Measurements from ENCODE around the gene DAB2IP.

The DAB2IP gene

DNA sequence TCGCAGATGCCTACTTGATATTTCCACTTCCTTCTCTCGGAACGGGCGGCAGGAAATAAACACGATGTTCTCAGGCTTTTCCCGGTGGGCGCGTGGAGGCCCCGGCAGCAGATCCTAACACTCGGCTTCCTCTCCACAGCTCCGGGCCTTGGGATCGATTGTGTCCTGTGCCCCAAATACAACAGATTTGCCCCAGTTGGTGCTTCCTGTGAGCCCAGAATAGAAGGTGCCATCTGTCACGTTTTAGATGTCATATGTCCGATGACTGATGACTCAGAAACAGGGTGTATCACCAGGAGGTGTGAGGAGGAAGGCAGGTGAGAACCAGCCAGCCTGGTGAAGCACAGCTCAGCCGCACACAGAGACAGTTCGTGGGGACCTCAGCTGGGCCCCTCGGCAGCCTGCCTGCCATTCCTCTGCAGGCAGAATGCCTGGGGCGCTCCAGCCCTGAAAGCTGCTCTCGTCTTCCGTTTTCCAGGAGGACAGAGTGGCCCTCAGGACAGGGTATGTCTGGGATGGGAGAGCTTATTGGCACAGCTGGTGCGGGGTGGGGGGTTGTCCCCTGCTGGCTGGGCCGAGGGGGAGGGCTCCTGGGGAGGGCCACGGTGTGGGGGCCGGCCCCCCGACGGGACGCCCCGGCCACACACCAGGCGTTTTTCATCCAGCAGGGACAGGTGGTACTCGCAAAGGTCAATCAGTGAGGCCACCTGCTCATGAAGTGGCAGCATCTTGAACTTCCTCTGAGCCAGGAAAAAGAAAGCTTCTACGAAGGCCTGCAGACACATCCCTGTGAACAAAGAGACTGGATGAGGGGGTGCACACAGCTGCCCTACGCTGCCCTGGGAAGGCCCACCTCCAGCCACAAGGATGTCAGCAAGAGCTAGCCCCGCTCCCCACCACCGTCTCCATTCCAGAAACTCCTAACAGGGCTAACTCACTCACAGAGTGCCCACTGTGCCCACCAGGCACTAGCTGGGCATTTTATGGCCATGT is 171.0 kb downstream of the DAB2IP start:
- H2AFZ ChIP-seq (ENCODE audit: low read depth, low read length), result no peak overlapping the region
- H3K4me1 ChIP-seq (ENCODE audit: insufficient read depth, low read length), result peaks cover 29% of the 10 kb centered on the region
- H3K36me3 ChIP-seq (ENCODE audit: insufficient read depth, low read length), result no peaks in the 10 kb centered on the region
- H3K9me3 ChIP-seq (ENCODE audit: low read length), result no peaks in the 10 kb centered on the region
- no peaks in the 10 kb centered on the region for H3K27me3 ChIP-seq (ENCODE audit: insufficient read depth, low read length)
- H3K4me3 ChIP-seq (ENCODE audit: low read length), result no peak overlapping the region

DNA sequence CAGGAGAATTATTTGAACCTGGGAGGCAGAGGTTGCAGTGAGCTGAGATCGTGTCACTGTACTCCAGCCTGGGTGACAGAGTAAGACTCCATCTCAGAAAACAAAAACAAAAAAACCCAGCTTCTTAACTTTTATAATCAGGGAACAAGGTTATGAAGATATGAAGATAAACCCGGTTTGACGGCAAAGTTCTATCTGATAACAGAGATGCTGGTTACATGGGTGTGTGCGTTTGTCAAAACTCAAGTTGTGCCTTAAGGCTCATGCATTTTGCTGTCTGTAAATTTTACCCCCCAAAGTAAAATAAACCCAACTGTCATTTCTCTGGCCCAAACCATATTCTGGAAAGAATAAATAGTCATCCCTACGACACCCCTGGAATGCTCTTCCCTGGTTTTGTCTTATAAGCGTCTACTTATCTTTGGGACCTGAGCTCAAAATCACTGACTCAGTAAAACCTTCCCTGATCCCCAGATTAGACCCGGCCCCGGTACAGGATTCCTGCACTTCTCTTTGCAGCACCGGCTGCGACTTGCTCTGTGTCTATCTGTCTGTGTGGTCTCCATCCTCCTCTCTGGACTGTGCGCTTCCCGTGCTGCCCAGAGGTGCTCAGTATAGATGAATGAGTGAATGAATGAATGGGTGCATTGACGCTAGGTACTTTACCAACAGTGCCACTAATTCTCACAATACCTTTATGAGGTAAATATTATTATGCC is 172.2 kb downstream of the DAB2IP start:
- Histone ChIP-seq H3K4me1 (ENCODE audit: insufficient read depth, low read length) (peaks cover 26% of the 10 kb centered on the region), H3K36me3 (ENCODE audit: insufficient read depth, low read length) (no peaks in the 10 kb centered on the region), H2AFZ (ENCODE audit: low read depth, low read length) (no peak overlapping the region), H3K27me3 (ENCODE audit: insufficient read depth, low read length) (no peaks in the 10 kb centered on the region), H3K4me3 (ENCODE audit: low read length) (no peak overlapping the region), H3K9me3 (ENCODE audit: low read length) (no peaks in the 10 kb centered on the region)

DNA sequence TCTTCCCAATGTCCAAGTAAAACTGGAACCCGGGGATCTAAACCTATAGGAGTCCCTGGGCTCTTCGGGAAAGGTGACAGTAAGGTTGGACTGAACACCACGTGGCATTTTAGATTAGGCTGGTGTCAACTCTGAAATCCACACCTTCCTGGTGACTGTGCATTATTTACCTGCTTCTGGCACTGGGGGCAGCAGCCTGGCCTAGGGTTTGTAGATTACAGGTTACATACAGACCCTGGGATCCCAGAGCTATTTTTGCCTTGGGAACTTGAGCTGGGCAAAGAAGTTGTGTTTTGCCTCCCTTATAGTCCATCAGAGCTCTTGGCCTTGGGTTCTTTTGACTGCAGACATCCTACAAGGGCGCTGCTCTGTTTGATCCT is 173.2 kb downstream of the DAB2IP start:
- Histone ChIP-seq H3K27me3 (ENCODE audit: insufficient read depth, low read length) (no peaks in the 10 kb centered on the region), H3K36me3 (ENCODE audit: insufficient read depth, low read length) (no peaks in the 10 kb centered on the region), H3K4me1 (ENCODE audit: insufficient read depth, low read length) (peaks cover 16% of the 10 kb centered on the region), H2AFZ (ENCODE audit: low read depth, low read length) (no peak overlapping the region), H3K4me3 (ENCODE audit: low read length) (no peak overlapping the region), H3K9me3 (ENCODE audit: low read length) (no peaks in the 10 kb centered on the region)

DNA sequence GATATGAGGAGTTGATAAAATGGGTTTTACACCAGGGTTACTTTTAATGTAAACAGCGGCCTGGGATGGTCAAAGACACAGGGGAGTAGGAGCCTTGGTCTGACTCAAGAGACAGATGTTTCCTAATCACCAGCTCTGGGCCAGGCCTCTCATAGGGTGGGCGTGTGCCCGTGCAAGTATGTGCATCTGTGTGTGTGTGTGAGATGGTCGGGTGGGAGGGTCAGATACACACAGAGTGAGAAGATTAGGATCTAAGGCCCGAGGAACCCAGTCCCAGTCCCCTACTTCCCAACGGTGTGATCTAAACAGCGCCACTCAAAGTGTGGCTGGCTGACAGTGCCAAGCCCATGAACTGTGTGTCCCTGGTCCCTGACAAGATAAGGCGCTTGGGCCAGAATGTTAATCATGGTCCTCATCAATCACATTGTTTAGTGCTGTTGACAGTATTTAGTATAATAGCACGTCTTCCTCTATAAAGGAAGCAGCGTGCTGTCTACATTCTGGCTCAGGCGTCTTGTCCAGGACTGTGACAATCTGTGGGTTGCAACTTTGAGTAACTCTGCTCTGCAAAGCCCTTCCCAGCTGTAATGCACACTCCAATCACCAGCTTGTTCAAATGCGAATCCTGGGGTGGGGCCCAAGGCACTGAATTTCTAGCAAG is 173.7 kb downstream of the DAB2IP start:
- Histone ChIP-seq H3K4me3 (ENCODE audit: low read length) (no peak overlapping the region), H3K36me3 (ENCODE audit: insufficient read depth, low read length) (no peaks in the 10 kb centered on the region), H3K27me3 (ENCODE audit: insufficient read depth, low read length) (no peaks in the 10 kb centered on the region), H2AFZ (ENCODE audit: low read depth, low read length) (no peak overlapping the region), H3K9me3 (ENCODE audit: low read length) (no peaks in the 10 kb centered on the region), H3K4me1 (ENCODE audit: insufficient read depth, low read length) (peaks cover 12% of the 10 kb centered on the region)

DNA sequence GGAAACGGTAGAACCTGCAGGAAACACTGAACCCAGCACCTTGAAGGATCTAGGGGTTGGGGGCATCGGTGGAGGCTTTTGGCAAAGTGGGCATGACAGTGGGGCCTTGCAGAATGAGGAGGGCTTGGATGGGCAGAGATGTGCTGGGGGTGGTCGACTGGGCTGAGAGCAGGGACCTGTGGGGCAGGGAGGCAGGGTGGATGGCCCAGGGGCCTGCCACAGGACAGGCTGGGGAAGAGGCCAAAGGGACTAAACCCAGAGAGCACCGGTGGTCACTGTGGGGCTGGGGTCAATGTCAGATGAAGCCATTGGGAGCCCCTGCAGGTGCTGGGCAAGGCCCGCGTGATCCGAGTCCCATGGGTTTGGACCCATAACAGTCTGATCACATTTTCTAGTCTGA is 175.3 kb downstream of the DAB2IP start:
- no peaks in the 10 kb centered on the region for H3K9me3 ChIP-seq (ENCODE audit: low read length)
- peaks cover 3% of the 10 kb centered on the region for H3K4me1 ChIP-seq (ENCODE audit: insufficient read depth, low read length)
- H3K36me3 ChIP-seq (ENCODE audit: insufficient read depth, low read length), result no peaks in the 10 kb centered on the region
- no peak overlapping the region for H2AFZ ChIP-seq (ENCODE audit: low read depth, low read length)
- H3K4me3 ChIP-seq (ENCODE audit: low read length), result no peak overlapping the region
- no peaks in the 10 kb centered on the region for H3K27me3 ChIP-seq (ENCODE audit: insufficient read depth, low read length)

DNA sequence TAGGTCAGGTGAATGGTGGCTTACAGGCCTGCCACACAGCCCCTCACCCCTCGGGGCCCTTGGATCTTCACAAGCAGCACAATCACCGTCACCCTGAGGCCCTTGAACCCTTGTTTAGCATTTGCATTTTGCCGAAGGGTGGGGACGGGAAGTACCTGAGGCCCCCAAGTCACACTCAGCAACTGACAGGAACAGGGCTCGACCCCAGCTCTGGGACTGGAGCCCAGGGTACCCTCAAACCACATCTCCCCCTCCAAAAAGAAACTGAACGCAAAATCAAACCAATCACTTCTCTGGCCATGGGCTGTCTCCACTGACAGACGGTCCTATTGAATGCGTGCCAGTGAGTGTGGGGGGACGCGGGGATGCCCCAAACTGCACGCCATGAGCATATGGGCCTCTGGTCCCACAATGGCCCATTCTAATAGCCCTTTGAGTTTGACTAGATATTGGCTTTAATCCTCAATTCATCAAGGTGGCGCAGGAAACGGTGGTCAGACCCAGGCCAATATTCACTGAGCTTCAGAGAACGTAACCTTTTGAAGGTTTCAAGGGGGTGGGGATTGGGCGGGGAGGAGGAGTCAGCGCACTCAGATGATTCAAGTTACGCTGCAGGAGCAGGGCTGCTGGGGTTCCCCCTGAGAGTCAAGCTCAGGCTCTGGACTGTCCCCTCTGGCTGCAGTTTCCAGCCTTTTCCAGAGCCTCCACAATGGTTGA is 176.0 kb downstream of the DAB2IP start:
- Histone ChIP-seq H3K4me1 (ENCODE audit: insufficient read depth, low read length) (peaks cover 3% of the 10 kb centered on the region), H2AFZ (ENCODE audit: low read depth, low read length) (no peak overlapping the region), H3K27me3 (ENCODE audit: insufficient read depth, low read length) (no peaks in the 10 kb centered on the region), H3K4me3 (ENCODE audit: low read length) (no peak overlapping the region), H3K36me3 (ENCODE audit: insufficient read depth, low read length) (no peaks in the 10 kb centered on the region), H3K9me3 (ENCODE audit: low read length) (no peaks in the 10 kb centered on the region)

DNA sequence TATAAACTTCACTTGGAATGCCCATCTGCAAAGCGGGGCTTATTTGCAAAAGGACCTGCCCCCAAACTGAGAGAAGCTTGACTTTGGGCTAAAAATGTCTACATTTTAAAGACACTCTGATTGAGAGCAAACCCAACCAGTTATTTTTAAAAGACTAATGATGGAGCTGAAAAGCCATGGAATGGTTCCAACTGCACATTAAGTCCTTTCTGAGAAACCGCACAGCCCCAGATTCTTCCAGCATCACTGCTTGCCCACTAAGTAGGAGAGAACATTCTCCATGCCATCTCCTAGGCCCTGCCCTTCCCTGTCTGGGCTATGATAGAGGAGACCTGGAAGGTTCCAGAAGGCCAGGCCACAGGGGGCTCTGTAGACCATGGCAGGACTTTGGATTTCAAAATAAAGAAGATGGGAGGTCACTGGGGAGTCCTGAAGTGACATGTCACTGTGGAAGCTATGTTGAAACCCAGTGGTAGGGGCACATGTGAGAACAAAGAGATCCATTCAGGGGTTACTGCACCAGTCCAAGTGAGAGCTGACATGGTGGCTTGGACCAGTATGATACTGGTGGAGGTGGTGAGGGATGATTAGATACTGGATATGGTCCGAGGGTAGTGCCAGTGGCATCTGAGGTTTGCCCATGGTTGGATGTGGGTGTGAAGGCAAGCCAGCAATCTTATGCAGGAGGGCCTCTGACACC is 179.2 kb downstream of the DAB2IP start:
- Histone ChIP-seq H2AFZ (ENCODE audit: low read depth, low read length) (no peak overlapping the region), H3K36me3 (ENCODE audit: insufficient read depth, low read length) (no peaks in the 10 kb centered on the region), H3K9me3 (ENCODE audit: low read length) (no peaks in the 10 kb centered on the region), H3K4me1 (ENCODE audit: insufficient read depth, low read length) (peaks cover 3% of the 10 kb centered on the region), H3K4me3 (ENCODE audit: low read length) (no peak overlapping the region), H3K27me3 (ENCODE audit: insufficient read depth, low read length) (no peaks in the 10 kb centered on the region)

DNA sequence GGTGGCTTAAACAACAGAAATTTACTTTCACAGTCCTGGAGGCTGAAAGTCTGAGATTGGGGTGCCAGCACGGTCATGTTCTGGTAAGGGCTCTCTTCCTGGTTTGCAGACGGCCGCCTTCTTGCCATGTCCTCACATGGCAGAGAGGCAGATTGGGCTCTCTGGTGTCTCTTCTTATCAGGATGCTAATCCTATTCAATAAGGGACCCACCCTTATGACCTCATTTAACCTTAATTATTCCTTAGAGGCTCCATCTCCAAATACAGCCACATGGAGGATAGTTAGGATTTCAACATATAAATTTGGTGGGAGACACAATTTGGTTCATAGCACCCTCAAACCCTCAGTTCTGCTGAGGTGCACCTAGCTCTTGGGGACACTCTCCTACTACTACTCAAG is 180.4 kb downstream of the DAB2IP start:
- Histone ChIP-seq H3K9me3 (ENCODE audit: low read length) (no peaks in the 10 kb centered on the region), H3K4me3 (ENCODE audit: low read length) (no peak overlapping the region), H3K4me1 (ENCODE audit: insufficient read depth, low read length) (peaks cover 3% of the 10 kb centered on the region), H3K27me3 (ENCODE audit: insufficient read depth, low read length) (peaks cover 7% of the 10 kb centered on the region), H2AFZ (ENCODE audit: low read depth, low read length) (no peak overlapping the region), H3K36me3 (ENCODE audit: insufficient read depth, low read length) (no peaks in the 10 kb centered on the region)

DNA sequence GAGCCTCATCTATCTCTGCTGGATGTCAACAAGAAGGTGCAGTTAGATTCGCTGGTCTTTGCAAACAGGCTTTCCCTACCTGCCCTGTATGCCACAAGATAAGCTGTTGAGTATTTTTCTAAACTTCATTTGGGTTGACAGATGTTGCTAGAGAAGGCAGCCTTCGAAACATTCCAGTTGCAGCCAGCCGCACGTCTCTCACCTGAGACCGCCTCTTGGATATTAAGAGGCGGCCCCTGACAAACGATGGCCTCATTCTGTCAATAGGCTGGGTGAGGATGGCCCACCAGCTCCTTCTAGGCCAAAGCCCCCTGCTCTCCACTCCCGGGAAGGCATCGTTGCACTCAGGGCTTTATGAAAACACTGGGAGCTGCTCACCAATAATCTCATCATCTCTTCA is 181.6 kb downstream of the DAB2IP start:
- Histone ChIP-seq H3K4me3 (ENCODE audit: low read length) (no peak overlapping the region), H3K9me3 (ENCODE audit: low read length) (no peaks in the 10 kb centered on the region), H2AFZ (ENCODE audit: low read depth, low read length) (no peak overlapping the region), H3K36me3 (ENCODE audit: insufficient read depth, low read length) (no peaks in the 10 kb centered on the region), H3K4me1 (ENCODE audit: insufficient read depth, low read length) (no peaks in the 10 kb centered on the region), H3K27me3 (ENCODE audit: insufficient read depth, low read length) (peaks cover 15% of the 10 kb centered on the region)

Measured in neuron (in vitro differentiated cells).